Loucy (cell line): Measurements from ENCODE around the gene TUB.

Experiments
- H2AFZ ChIP-seq: fragments of 200-600 bp; sonication (generic); 2 replicates; pipeline ENCODE4 v1.6.0; 2016; ENCODE audit warnings: antibody characterized with exemption, mild to moderate bottlenecking, low read length, moderate library complexity
- H3F3A ChIP-seq: fragments of 200-600 bp; 2 replicates; pipeline ENCODE4 v1.6.0; 2016; ENCODE audit warnings: antibody characterized with exemption, low read depth, mild to moderate bottlenecking
- H3K27me3 ChIP-seq: fragments of 200-600 bp; sonication (generic); 2 replicates; pipeline ENCODE4 v1.6.1; 2014; ENCODE audit warnings: low read length, mild to moderate bottlenecking; ENCODE audit not compliant: insufficient read depth, poor library complexity, severe bottlenecking
- H3K36me3 ChIP-seq: fragments of 200-600 bp; sonication (generic); 2 replicates; pipeline ENCODE4 v1.6.1; 2016; ENCODE audit warnings: low read length; ENCODE audit not compliant: insufficient read depth
- H3K4me1 ChIP-seq: fragments of 200-600 bp; sonication (generic); 2 replicates; pipeline ENCODE4 v1.5.1; 2014; ENCODE audit warnings: low read length, mild to moderate bottlenecking; ENCODE audit not compliant: insufficient read depth, poor library complexity, severe bottlenecking
- H3K4me2 ChIP-seq: fragments of 200-600 bp; sonication (generic); 2 replicates; pipeline ENCODE4 v1.6.0; 2014; ENCODE audit warnings: antibody characterized with exemption, low read length, low read depth, mild to moderate bottlenecking; ENCODE audit not compliant: poor library complexity, severe bottlenecking
- H3K4me3 ChIP-seq: fragments of 200-600 bp; sonication (generic); 2 replicates; pipeline ENCODE4 v1.5.1; 2014; ENCODE audit warnings: low read length, mild to moderate bottlenecking, mixed read lengths; ENCODE audit not compliant: poor library complexity, severe bottlenecking
- H3K79me2 ChIP-seq: fragments of 200-600 bp; sonication (generic); 2 replicates; pipeline ENCODE4 v1.6.1; 2014; ENCODE audit warnings: low read length; ENCODE audit not compliant: insufficient read depth
- H3K9ac ChIP-seq: fragments of 200-600 bp; sonication (generic); 2 replicates; pipeline ENCODE4 v1.6.0; 2014; ENCODE audit warnings: mild to moderate bottlenecking, low read depth, low read length, moderate library complexity; ENCODE audit not compliant: poor library complexity, severe bottlenecking
- H3K9me2 ChIP-seq: fragments of 200-600 bp; sonication (generic); replicated peaks from 2 replicates; pipeline ENCODE4 v1.6.1; 2016; ENCODE audit warnings: low read depth, low read length, mixed read lengths
- H3K9me3 ChIP-seq: fragments of 200-600 bp; sonication (generic); 2 replicates; pipeline ENCODE4 v1.6.1; 2014; ENCODE audit warnings: mild to moderate bottlenecking, antibody characterized with exemption, low read length, low read depth; ENCODE audit not compliant: insufficient read depth
- H4K20me1 ChIP-seq: fragments of 200-600 bp; sonication (generic); 2 replicates; pipeline ENCODE4 v1.6.0; 2014; ENCODE audit warnings: antibody characterized with exemption, low read length, mild to moderate bottlenecking; ENCODE audit not compliant: insufficient read depth, poor library complexity, severe bottlenecking
- EZH2phosphoT487 ChIP-seq: fragments of 200-600 bp; IDR thresholded peaks from 2 replicates; pipeline ENCODE4 v1.6.1; 2018; ENCODE audit warnings: antibody characterized with exemption, mild to moderate bottlenecking, moderate library complexity, borderline replicate concordance
- TF ChIP-seq, protein P1 (sequence below): fragments of 200-600 bp; sonication (generic); conservative IDR thresholded peaks from 2 replicates; pipeline ENCODE4 v1.5.1; 2014; ENCODE audit warnings: mild to moderate bottlenecking, antibody characterized with exemption, low read length

The TUB gene

GRCh38 chr11:8039530-8040260, 41.3 kb upstream of the TUB start:
- no peak overlapping the region for H3K9ac ChIP-seq
- no peaks in the 10 kb centered on the region for H3K4me1 ChIP-seq
- no peaks in the 10 kb centered on the region for H3F3A ChIP-seq
- no peak overlapping the region for H3K4me3 ChIP-seq
- no peak overlapping the region for H2AFZ ChIP-seq
- H3K9me3 ChIP-seq: no peaks in the 10 kb centered on the region
- TF ChIP-seq, protein P1, sequence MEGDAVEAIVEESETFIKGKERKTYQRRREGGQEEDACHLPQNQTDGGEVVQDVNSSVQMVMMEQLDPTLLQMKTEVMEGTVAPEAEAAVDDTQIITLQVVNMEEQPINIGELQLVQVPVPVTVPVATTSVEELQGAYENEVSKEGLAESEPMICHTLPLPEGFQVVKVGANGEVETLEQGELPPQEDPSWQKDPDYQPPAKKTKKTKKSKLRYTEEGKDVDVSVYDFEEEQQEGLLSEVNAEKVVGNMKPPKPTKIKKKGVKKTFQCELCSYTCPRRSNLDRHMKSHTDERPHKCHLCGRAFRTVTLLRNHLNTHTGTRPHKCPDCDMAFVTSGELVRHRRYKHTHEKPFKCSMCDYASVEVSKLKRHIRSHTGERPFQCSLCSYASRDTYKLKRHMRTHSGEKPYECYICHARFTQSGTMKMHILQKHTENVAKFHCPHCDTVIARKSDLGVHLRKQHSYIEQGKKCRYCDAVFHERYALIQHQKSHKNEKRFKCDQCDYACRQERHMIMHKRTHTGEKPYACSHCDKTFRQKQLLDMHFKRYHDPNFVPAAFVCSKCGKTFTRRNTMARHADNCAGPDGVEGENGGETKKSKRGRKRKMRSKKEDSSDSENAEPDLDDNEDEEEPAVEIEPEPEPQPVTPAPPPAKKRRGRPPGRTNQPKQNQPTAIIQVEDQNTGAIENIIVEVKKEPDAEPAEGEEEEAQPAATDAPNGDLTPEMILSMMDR: no peak
- TF ChIP-seq EZH2phosphoT487: no peak
- H3K27me3 ChIP-seq: no peaks in the 10 kb centered on the region
- H3K36me3 ChIP-seq: no peaks in the 10 kb centered on the region
- no peaks in the 10 kb centered on the region for H3K79me2 ChIP-seq
- H3K4me2 ChIP-seq: no peak overlapping the region
- no peaks in the 10 kb centered on the region for H4K20me1 ChIP-seq
- no peaks in the 10 kb centered on the region for H3K9me2 ChIP-seq

DNA sequence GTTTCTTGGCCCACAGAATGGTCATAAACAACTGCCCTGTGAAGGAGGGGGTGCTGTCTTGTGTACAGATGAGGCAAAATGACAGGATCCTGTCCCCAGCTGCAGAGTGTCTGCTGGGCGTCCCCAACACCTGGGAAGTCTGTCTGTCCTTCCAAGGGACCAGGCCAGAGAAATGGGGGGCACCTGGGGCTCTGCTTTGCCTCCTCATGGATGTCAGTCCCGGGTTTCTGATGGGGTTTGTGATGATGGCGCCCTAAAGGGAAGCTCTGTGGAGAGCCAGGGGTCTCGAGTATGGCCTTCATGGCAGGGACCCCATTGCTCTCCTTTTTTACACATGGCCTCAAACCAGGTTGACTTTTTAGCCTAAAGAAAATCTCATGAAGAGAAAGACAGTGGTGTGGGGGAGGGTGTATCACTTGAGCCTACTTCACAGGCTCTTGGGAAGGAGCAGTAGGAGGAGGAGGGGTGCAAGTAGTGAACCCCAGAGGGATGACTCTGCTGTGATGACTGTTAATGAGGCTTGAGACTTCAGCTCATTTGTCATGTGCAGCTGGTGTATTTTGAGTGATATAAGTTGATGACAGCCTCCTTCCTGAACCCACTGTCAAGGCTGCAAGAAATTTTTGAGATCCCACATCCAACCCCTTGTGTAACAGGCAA, 40.6 kb upstream of the TUB start:
- H3F3A ChIP-seq: no peaks in the 10 kb centered on the region
- H3K9me2 ChIP-seq: no peaks in the 10 kb centered on the region
- H3K4me3 ChIP-seq: no peak overlapping the region
- H3K4me1 ChIP-seq: no peaks in the 10 kb centered on the region
- no peaks in the 10 kb centered on the region for H3K79me2 ChIP-seq
- H4K20me1 ChIP-seq: no peaks in the 10 kb centered on the region
- H3K9ac ChIP-seq: no peak overlapping the region
- TF ChIP-seq, protein P1: no peak
- no peak for TF ChIP-seq EZH2phosphoT487
- no peak overlapping the region for H2AFZ ChIP-seq
- H3K9me3 ChIP-seq: no peaks in the 10 kb centered on the region
- no peaks in the 10 kb centered on the region for H3K27me3 ChIP-seq
- no peaks in the 10 kb centered on the region for H3K36me3 ChIP-seq
- no peak overlapping the region for H3K4me2 ChIP-seq

DNA sequence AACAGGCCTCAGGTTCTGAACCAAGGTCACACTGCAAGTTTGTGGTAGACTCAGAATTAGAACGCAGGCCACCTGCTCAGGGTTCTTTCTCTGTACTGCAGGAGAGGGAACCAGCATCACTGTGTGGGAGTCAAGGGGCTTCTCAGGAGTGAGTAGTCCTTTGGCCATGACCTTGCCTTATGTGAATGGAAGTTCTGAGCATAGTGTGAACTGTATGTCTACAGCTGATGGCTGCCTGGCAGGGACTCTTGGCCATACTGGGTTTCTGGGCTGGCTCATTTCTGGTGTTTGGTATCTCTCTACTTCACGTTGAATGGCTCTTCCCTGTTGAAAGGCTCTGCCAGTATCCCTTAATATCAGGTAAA, 40.1 kb upstream of the TUB start:
- Histone ChIP-seq H3K4me3 (no peak overlapping the region), H3K9ac (no peak overlapping the region), H3K79me2 (no peaks in the 10 kb centered on the region), H2AFZ (no peak overlapping the region), H3K9me3 (no peaks in the 10 kb centered on the region), H3K27me3 (no peaks in the 10 kb centered on the region), H3F3A (no peaks in the 10 kb centered on the region), H4K20me1 (no peaks in the 10 kb centered on the region), H3K36me3 (no peaks in the 10 kb centered on the region), H3K4me2 (no peak overlapping the region), H3K9me2 (no peaks in the 10 kb centered on the region), H3K4me1 (no peaks in the 10 kb centered on the region)
- TF ChIP-seq, protein P1: no peak
- no peak for TF ChIP-seq EZH2phosphoT487
